Measurements from ENCODE around the gene KAZN.

The KAZN gene

GRCh38 chr1:15095496-15095875 is 497.0 kb downstream of the KAZN start:
- no peak overlapping the region for H3K4me3 ChIP-seq (ENCODE audit: low read depth, low read length)
- no peak for TF ChIP-seq CTCF (IDR thresholded peaks at IDR 0.05; ENCODE audit: control insufficient read depth, extremely low read depth, insufficient read depth)
- DNase-seq (ENCODE audit: low read depth), result no peak

GRCh38 chr1:15096293-15096692 is 497.8 kb downstream of the KAZN start:
- no peak overlapping the region for H3K4me3 ChIP-seq (ENCODE audit: low read depth, low read length)
- no peak for DNase-seq (ENCODE audit: low read depth)
- TF ChIP-seq CTCF (IDR thresholded peaks at IDR 0.05; ENCODE audit: control insufficient read depth, extremely low read depth, insufficient read depth), result no peak

GRCh38 chr1:15098176-15099125 is 500.0 kb downstream of the KAZN start:
- H3K4me3 ChIP-seq (ENCODE audit: low read depth, low read length), result no peak overlapping the region
- DNase-seq (ENCODE audit: low read depth), result no peak
- no peak for TF ChIP-seq CTCF (IDR thresholded peaks at IDR 0.05; ENCODE audit: control insufficient read depth, extremely low read depth, insufficient read depth)

GRCh38 chr1:15099441-15100120 is 501.1 kb downstream of the KAZN start:
- DNase-seq (ENCODE audit: low read depth), result no peak
- no peak for TF ChIP-seq CTCF (IDR thresholded peaks at IDR 0.05; ENCODE audit: control insufficient read depth, extremely low read depth, insufficient read depth)
- no peak overlapping the region for H3K4me3 ChIP-seq (ENCODE audit: low read depth, low read length)

- H3K4me3 ChIP-seq (ENCODE audit: low read depth, low read length), result no peak overlapping the region
- no peak for DNase-seq (ENCODE audit: low read depth)
- TF ChIP-seq CTCF (IDR thresholded peaks at IDR 0.05; ENCODE audit: control insufficient read depth, extremely low read depth, insufficient read depth), result peak; percentile 83
Measured at GRCh38 chr1:15100121-15100879, 501.8 kb downstream of the KAZN start.

- DNase-seq (ENCODE audit: low read depth), result no peak
- no peak for TF ChIP-seq CTCF (IDR thresholded peaks at IDR 0.05; ENCODE audit: control insufficient read depth, extremely low read depth, insufficient read depth)
- no peak overlapping the region for H3K4me3 ChIP-seq (ENCODE audit: low read depth, low read length)
Measured at GRCh38 chr1:15100880-15101760, 502.6 kb downstream of the KAZN start.

Data from LNCaP clone FGC (cell line).